Glomerular visceral epithelial cell (primary cell): ENCODE measurements around the gene USF1.
"Not testable (repeated sequence)": the region's sequence is repeated elsewhere in the genome, so short reads cannot be mapped to it uniquely, and the experiment has no call there.

Experiments
- DNase-seq: peaks from one replicate; pipeline ENCODE4 v3.0.0-alpha.2; 2016; ENCODE audit errors: extremely low spot score

Gene USF1

GRCh38 chr1:160992036-160992435 lies 53.7 kb downstream of the USF1 start:
- not testable (repeated sequence) for DNase-seq
